Gastroesophageal sphincter (tissue), 4 donors: Measurements from ENCODE around the gene LHX3. TPM values are rescaled to one million over a fixed set of nuclear protein-coding genes. Genes with fewer than 3 reads are reported as not detected.

Experiments used
- ATAC-seq: fragments of 150-250 bp; one replicate; pipeline ENCODE4 v1.9.1; 2016; ENCODE audit warnings: mild to moderate bottlenecking, moderate library complexity
- H3K27ac ChIP-seq, 4 donors: fragments of 200-600 bp; sonication (generic) in 3 of 4; 1 replicate in 3 of 4; 2 replicates in 1 of 4; pipeline ENCODE4 v1.5.1; 2016 to 2019
- H3K27me3 ChIP-seq: fragments of 200-600 bp; sonication (generic); one replicate; pipeline ENCODE4 v1.5.1; 2019
- H3K36me3 ChIP-seq, 2 donors: fragments of 200-600 bp; sonication (generic); one replicate each; pipeline ENCODE4 v1.5.1; 2019; ENCODE audit warnings: control low read depth in 1 of 2
- H3K4me1 ChIP-seq, 3 donors: fragments of 200-600 bp; sonication (generic); 1 replicate in 2 of 3; 2 replicates in 1 of 3; pipeline ENCODE4 v1.5.1; 2016 to 2019; ENCODE audit warnings: control low read depth in 2 of 3
- H3K4me3 ChIP-seq, 2 donors: fragments of 200-600 bp; sonication (generic); one replicate each; pipeline ENCODE4 v1.5.1; 2019; ENCODE audit warnings: mild to moderate bottlenecking in 1 of 2, moderate library complexity in 1 of 2
- H3K9me3 ChIP-seq, 3 donors: fragments of 200-600 bp; sonication (generic); one replicate each; pipeline ENCODE4 v1.5.1; 2017 to 2019; ENCODE audit warnings: control low read depth in 2 of 3
- CTCF ChIP-seq, 4 experiments: fragments of 200-600 bp in 2 of 4; fragments of 450-650 bp in 2 of 4; sonication (generic) in 1 of 4; IDR thresholded peaks; one replicate each; pipeline ENCODE4 v1.5.1; 2017 to 2019; ENCODE audit warnings: antibody characterized with exemption in 4 of 4, mild to moderate bottlenecking in 2 of 4, moderate library complexity in 2 of 4
- EP300 ChIP-seq: sonication (generic); formaldehyde crosslinking; IDR thresholded peaks from one replicate; pipeline ENCODE4 v1.6.1; 2017; ENCODE audit warnings: antibody characterized with exemption, mild to moderate bottlenecking
- POLR2A ChIP-seq, 2 donors: fragments of 450-650 bp; IDR thresholded peaks; one replicate each; pipeline ENCODE4 v1.6.1; 2017; ENCODE audit warnings: antibody characterized with exemption in 2 of 2, mild to moderate bottlenecking in 2 of 2, moderate library complexity in 1 of 2
- POLR2AphosphoS5 ChIP-seq: sonication (generic); formaldehyde crosslinking; IDR thresholded peaks from one replicate; pipeline ENCODE4 v1.6.1; 2017; ENCODE audit warnings: antibody characterized with exemption
- WGBS, 2 donors: methylation state at CpG; one replicate each; pipeline ENCODE4 v1.1.5; 2018; ENCODE audit warnings: low coverage in 1 of 2; 5-methylcytosine and 5-hydroxymethylcytosine counted together
- total RNA-seq, 4 donors: library from RNA; depleted of rRNA; stranded (reverse); fragments of >200 nt; gene quantifications; one replicate each; pipeline ENCODE4 v1.1.0, GENCODE V29; 2016

The LHX3 gene
- total RNA-seq, 4 donors from 2014 or later = not detected

DNA sequence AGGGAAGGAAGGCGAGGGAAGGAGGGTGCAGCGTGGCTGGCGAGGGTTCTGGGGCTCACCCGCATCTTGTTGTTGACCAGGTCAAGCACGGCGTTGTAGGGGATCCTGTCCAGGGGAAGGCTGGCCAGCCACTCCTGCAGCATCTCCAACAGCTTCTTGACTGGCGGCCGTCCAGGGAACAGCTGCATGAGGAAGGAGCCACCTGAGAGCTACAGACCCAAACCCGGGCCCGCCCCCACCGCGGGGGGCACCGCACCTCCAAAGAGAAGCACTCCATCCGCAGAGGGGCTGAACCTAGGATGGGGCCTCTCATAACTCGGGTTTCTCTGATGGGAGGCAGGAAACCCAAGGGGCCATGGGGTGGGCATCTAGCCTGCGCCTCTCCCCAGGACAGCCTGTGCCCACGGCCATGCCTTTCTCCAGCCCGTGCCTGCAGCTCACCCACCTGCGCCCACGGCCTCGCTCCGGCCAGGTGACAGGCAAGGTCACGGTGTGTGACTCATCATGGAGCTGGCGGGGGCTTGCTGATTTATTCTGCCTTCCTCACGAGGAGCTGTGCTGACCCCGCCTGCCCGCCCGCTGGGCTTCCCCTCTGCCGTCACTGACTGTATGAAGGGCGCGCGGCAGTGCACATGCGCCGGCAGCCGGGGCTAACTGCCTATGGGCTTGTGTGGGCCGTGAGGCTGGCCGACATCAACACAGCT, 11.8 kb upstream of the LHX3 start:
- Histone ChIP-seq H3K4me3 (no peak overlapping the region), H3K27me3 (no peaks in the 10 kb centered on the region), H3K9me3 (peaks cover 0 to 7% (median 0%) of the 10 kb centered on the region in 3 donors), H3K4me1 (no peaks in the 10 kb centered on the region), H3K27ac (no peak overlapping the region), H3K36me3 (peaks cover 0 to 98% of the 10 kb centered on the region in 2 donors)
- WGBS, 2 donors = 93% methylated on average over 6 of the region's 37 CpGs; no CpG with 5 or more reads in 1 of the 2 donors
- no peak for ATAC-seq
- no peak for TF ChIP-seq POLR2A (IDR thresholded peaks at IDR 0.05)
- TF ChIP-seq CTCF (IDR thresholded peaks at IDR 0.05) = no peak
- no peak for TF ChIP-seq POLR2AphosphoS5
- TF ChIP-seq EP300 = no peak

DNA sequence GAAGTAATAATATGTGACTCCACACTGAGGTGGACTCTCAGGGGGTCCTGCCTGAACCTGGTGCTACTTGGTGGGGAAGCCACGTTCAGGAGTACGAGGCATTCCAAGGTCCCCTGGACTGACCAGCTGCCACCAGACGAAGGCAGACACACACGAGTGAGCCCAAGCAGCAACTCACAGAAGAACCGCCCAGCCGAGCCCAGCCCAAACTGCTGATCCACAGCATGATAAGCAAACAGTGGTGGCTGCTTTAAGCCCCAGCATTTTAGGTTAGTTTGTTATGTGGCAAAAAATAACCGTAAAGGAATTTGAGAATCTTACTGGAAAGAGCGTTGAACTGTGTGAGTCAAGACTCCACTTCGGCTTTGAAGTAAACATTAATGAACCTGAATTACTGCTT, 8.8 kb upstream of the LHX3 start:
- TF ChIP-seq POLR2A (IDR thresholded peaks at IDR 0.05) (no peak), CTCF (IDR thresholded peaks at IDR 0.05) (no peak), EP300 (no peak), POLR2AphosphoS5 (no peak)
- Histone ChIP-seq H3K27me3 (no peaks in the 10 kb centered on the region), H3K4me1 (no peaks in the 10 kb centered on the region), H3K27ac (no peak overlapping the region), H3K36me3 (peaks cover 0 to 100% of the 10 kb centered on the region in 2 donors), H3K9me3 (peaks cover 0 to 7% (median 0%) of the 10 kb centered on the region in 3 donors), H3K4me3 (no peak overlapping the region)
- WGBS, 2 donors = 80 to 98% methylated on average over 1 to 8 of the region's 9 CpGs
- no peak for ATAC-seq

GRCh38 chr9:136212345-136212950, 7.5 kb upstream of the LHX3 start:
- WGBS, 2 donors = 73 to 74% methylated on average over 9 to 15 of the region's 28 CpGs
- Histone ChIP-seq H3K27ac (no peak overlapping the region), H3K9me3 (peaks cover 0 to 7% (median 0%) of the 10 kb centered on the region in 3 donors), H3K27me3 (no peaks in the 10 kb centered on the region), H3K4me3 (no peak overlapping the region), H3K4me1 (no peaks in the 10 kb centered on the region), H3K36me3 (peaks cover 0 to 100% of the 10 kb centered on the region in 2 donors)
- TF ChIP-seq EP300 (no peak), POLR2AphosphoS5 (no peak), POLR2A (IDR thresholded peaks at IDR 0.05) (no peak), CTCF (IDR thresholded peaks at IDR 0.05) (no peak)
- ATAC-seq = no peak

DNA sequence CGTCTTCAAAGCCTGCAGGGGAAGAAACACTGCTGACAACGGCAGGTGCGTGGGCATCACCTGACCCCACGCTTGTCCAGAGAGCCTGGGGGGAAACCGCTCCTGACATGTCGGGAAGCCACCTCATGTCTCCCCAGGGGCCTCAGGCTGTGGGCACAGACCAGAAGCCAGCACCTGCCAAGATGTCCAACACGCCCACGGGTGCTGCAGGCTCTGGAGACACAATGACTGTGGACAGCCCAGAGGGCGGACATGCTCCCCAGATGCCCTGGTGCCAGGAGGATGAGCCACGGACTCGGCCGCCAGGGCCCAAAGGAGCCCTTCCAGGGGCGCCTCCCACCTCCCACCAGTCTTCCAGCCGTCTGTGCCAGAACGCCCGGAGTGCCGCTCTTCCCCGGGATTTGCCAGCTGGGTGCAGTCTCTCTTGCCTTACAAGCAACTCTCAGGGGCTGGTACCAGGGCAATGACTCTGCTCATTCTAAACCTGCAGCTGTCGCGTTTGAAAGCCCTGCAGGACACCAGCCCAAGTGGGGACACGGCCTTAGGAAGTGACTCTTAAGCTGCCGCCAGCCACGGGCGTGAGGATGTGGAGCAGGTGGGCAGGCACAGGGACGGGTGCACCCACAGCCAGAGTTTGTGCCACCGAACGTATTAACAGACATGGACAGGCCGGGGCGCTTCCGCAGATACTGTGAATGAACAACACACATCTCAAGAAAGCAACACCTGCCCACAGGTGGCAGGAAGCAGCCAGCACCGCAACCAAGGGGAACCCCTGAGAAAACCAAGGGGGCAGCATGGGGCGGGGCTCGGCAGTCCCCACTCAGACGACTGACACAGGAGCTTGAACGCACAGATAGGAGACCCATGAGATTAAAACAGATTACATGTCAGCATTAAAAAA, 6.8 kb upstream of the LHX3 start:
- Histone ChIP-seq H3K9me3 (peaks cover 0 to 7% (median 0%) of the 10 kb centered on the region in 3 donors), H3K27me3 (no peaks in the 10 kb centered on the region), H3K36me3 (peaks cover 0 to 94% of the 10 kb centered on the region in 2 donors), H3K4me3 (no peak overlapping the region), H3K27ac (no peak overlapping the region), H3K4me1 (no peaks in the 10 kb centered on the region)
- 72 to 85% methylated on average over 5 to 7 of the region's 35 CpGs for WGBS, 2 donors
- no peak for TF ChIP-seq POLR2AphosphoS5
- no peak for TF ChIP-seq POLR2A (IDR thresholded peaks at IDR 0.05)
- no peak for TF ChIP-seq CTCF (IDR thresholded peaks at IDR 0.05)
- no peak for TF ChIP-seq EP300
- ATAC-seq = no peak
